ENCODE data around the gene KLHL42. TPM values are rescaled to one million over a fixed set of nuclear protein-coding genes. Genes with fewer than 3 reads are reported as not detected.
A peak's percentile ranks its signal among the peaks of the same experiment; 100 is the strongest.

KLHL42 gene
- total RNA-seq, 4 donors from 2014 or later = 14.6 to 24.0 (median 21.5) TPM

DNA sequence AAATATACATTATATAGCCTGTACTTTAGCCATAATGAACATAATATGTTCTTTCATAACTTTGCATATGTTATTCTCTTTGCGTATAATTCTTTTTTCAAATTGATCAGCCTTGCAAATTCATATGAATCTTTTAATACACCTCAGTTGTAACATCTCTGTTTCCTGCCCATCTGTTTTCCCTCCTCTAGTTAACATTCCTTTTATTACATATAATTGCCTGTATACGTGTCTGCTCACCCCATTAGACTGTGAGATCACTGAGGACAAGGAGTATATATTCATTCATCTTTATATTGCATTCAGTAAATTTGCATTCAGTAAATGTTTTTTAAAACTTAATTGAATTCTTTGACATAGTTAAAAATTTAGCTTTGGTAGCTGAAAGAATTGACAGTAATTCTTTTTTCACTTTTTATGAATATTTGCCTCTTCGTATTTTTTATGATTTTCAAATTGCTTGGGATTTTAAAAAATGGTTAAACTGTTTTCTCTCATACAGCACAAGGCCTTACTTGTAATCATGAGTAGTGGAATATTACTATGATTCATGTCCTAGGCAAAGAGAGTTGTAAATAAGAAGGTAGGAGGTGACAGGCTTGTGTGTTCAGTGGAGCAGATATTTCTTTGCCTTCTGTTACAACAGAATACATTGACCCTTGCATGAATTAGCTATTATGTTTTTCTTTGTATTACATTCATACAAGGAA lies 32.8 kb upstream of the KLHL42 start:
- no peak for DNase-seq (ENCODE audit: low spot score)
- TF ChIP-seq CTCF (IDR thresholded peaks at IDR 0.05) = no peak
- peak; percentile 67 for ATAC-seq (ENCODE audit: low FRiP score)

- no peak for TF ChIP-seq CTCF (IDR thresholded peaks at IDR 0.05)
- DNase-seq (ENCODE audit: low spot score) (no peak), ATAC-seq (ENCODE audit: low FRiP score) (no peak)
Measured at GRCh38 chr12:27751386-27752047, 28.5 kb upstream of the KLHL42 start.

DNA sequence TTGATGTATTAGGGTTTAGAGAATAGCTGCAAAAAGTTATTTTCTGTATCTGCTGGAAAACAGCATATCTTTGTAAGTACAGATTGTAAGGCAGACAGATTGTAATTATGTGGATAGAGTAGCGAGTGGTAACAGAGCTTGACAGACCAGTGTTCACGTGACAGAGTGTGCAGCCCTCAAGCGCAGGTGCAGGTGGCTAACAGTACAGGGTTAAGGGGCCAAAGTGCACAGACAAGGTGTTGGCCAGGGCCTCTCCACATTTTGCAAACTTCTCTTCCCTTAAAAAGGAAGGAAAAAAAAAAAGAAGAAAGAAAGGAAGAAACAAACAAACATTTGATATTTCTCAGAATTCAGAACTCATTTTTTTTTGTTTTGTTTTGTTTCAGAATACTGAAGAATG lies 25.2 kb upstream of the KLHL42 start:
- no peak for DNase-seq (ENCODE audit: low spot score)
- no peak for ATAC-seq (ENCODE audit: low FRiP score)
- TF ChIP-seq CTCF (IDR thresholded peaks at IDR 0.05) = no peak

GRCh38 chr12:27756670-27757195 lies 23.3 kb upstream of the KLHL42 start:
- TF ChIP-seq CTCF (IDR thresholded peaks at IDR 0.05) = no peak
- no peak for DNase-seq (ENCODE audit: low spot score)
- no peak for ATAC-seq (ENCODE audit: low FRiP score)

DNA sequence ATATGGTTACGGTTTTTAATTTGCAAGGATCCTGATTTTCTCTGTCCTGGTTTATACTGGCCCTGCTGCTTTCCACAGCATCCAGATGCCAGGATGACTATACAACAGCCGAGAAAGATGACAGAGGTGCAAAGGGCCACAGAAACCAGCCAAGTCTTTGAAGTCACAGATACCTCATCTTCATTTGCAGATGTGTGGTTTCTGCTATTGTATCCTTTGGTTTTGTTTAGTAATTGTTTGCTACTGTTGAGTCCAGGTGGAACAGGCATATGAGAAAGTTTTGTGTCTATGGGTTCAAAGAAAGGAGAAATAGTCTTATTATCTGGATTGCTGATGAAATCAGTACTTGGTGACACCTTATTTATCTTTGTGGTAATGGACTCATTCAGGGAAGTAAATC lies 17.3 kb upstream of the KLHL42 start:
- TF ChIP-seq CTCF (IDR thresholded peaks at IDR 0.05) = no peak
- no peak for DNase-seq (ENCODE audit: low spot score)
- no peak for ATAC-seq (ENCODE audit: low FRiP score)

GRCh38 chr12:27766587-27766986 lies 13.4 kb upstream of the KLHL42 start:
- ATAC-seq (ENCODE audit: low FRiP score) (no peak), DNase-seq (ENCODE audit: low spot score) (no peak)

More at GRCh38 chr12:27766587-27766986, 13.4 kb upstream of the KLHL42 start:
- no peak for TF ChIP-seq CTCF (IDR thresholded peaks at IDR 0.05)

All from omental fat pad (tissue), 4 donors.